Caco-2 (cell line): ENCODE results near the gene HTR6. TPM values are rescaled to one million over a fixed set of nuclear protein-coding genes. Genes with fewer than 3 reads are reported as not detected.
A peak's percentile ranks its signal among the peaks of the same experiment; 100 is the strongest.

ENCODE experiments used
- BruUV-seq: library from RNA; stranded (reverse); fragments of 400-500 nt; replicated peaks from 2 replicates; lab custom pipeline; 2021; lab: Mats Ljungman, UMichigan
- CTCF ChIA-PET: fragments of 300-600 bp; sonication (Branson Sonifier 250); formaldehyde crosslinking; loops from one replicate; lab custom pipeline; 2022; ENCODE audit warnings: antibody characterized with exemption; lab: Charles Lee
- POLR2A ChIA-PET: fragments of 300-600 bp; sonication (Branson Sonifier 250); formaldehyde crosslinking; loops from one replicate; lab custom pipeline; 2022; ENCODE audit warnings: antibody characterized with exemption; lab: Charles Lee
- DNase-seq, 2 experiments: peaks; one replicate each; pipeline versions ENCODE4 v3.0.0 to v3.0.0-alpha.2; 2020 to 2022
- H3K27me3 ChIP-seq: replicated peaks from 2 replicates; pipeline ENCODE4 v1.6.0; 2011; ENCODE audit warnings: low read length; ENCODE audit not compliant: control insufficient read depth, insufficient read depth
- H3K36me3 ChIP-seq: 2 replicates; pipeline ENCODE4 v1.5.1; 2011; ENCODE audit warnings: low read length; ENCODE audit not compliant: control insufficient read depth, insufficient read depth
- H3K4me1 ChIP-seq: fragments of 250-450 bp; sonication (Bioruptor Pico); 2 replicates; pipeline ENCODE4 v1.5.1; 2020; ENCODE audit warnings: mild to moderate bottlenecking
- H3K4me3 ChIP-seq: 2 replicates; pipeline ENCODE4 v1.5.1; 2011; ENCODE audit warnings: low read depth, mild to moderate bottlenecking, control low read depth, low read length
- H3K9me3 ChIP-seq: fragments of 250-450 bp; sonication (Bioruptor Pico); 2 replicates; pipeline ENCODE4 v1.5.1; 2020; ENCODE audit warnings: mild to moderate bottlenecking, moderate library complexity
- H3K27ac Mint-ChIP-seq: one replicate; pipeline ENCODE4 v1.8.0; 2022; ENCODE audit warnings: mixed read lengths; ENCODE audit not compliant: unreplicated experiment
- H3K27me3 Mint-ChIP-seq: one replicate; pipeline ENCODE4 v1.8.0; 2022; ENCODE audit warnings: mixed read lengths; ENCODE audit not compliant: insufficient read depth, unreplicated experiment
- H3K36me3 Mint-ChIP-seq: one replicate; pipeline ENCODE4 v1.8.0; 2022; ENCODE audit warnings: mild to moderate bottlenecking, mixed read lengths; ENCODE audit not compliant: insufficient read depth, unreplicated experiment
- H3K4me1 Mint-ChIP-seq: one replicate; pipeline ENCODE4 v1.8.0; 2022; ENCODE audit warnings: low read depth, mixed read lengths; ENCODE audit not compliant: unreplicated experiment
- H3K4me3 Mint-ChIP-seq: one replicate; pipeline ENCODE4 v1.8.0; 2022; ENCODE audit warnings: mild to moderate bottlenecking, moderate library complexity, mixed read lengths; ENCODE audit not compliant: unreplicated experiment
- H3K9me3 Mint-ChIP-seq: one replicate; pipeline ENCODE4 v1.8.0; 2022; ENCODE audit warnings: mixed read lengths; ENCODE audit not compliant: unreplicated experiment
- CTCF ChIP-seq, 2 experiments: fragments of 200-600 bp in 1 of 2; IDR thresholded peaks; 1 replicate in 1 of 2; 2 replicates in 1 of 2; pipeline versions ENCODE4 v1.5.1 to v1.8.0; 2011 to 2022; ENCODE audit warnings: antibody characterized with exemption in 1 of 2, control low read depth in 1 of 2, inconsistent platforms in 1 of 2, low read depth in 1 of 2, low read length in 1 of 2, mild to moderate bottlenecking in 1 of 2, moderate library complexity in 1 of 2; ENCODE audit not compliant: insufficient read depth in 1 of 2, severe bottlenecking in 1 of 2, unreplicated experiment in 1 of 2
- intact Hi-C: fragments of 100-400 bp; cut with micrococcal nuclease; formaldehyde crosslinking; loops from one replicate; pipeline ENCODE4 v1.10.0; 2022; ENCODE audit not compliant: unreplicated experiment
- total RNA-seq: library from RNA; stranded (reverse); gene quantifications from 2 replicates; pipeline ENCODE4 v1.2.3, GENCODE V29; 2022

HTR6 gene
- total RNA-seq, 1 experiment from 2014 or later: not detected

GRCh38 chr1:19650416-19651140 lies 14.1 kb upstream of the HTR6 start:
- no peaks in the 10 kb centered on the region for H3K27me3 Mint-ChIP-seq
- Histone ChIP-seq H3K36me3 (no peaks in the 10 kb centered on the region), H3K4me3 (no peak overlapping the region), H3K27me3 (no peaks in the 10 kb centered on the region), H3K9me3 (no peaks in the 10 kb centered on the region), H3K4me1 (no peaks in the 10 kb centered on the region)
- no peak overlapping the region for H3K27ac Mint-ChIP-seq
- intact Hi-C loops: loop anchor here (5.0 kb wide), 2 partner anchors 163 to 203 kb away; partner anchors contain the start of gene CAPZB
- no peak for DNase-seq
- no peak overlapping the region for H3K4me3 Mint-ChIP-seq
- H3K36me3 Mint-ChIP-seq: peaks cover 6% of the 10 kb centered on the region
- CTCF ChIA-PET: interaction anchor here (0.6 to 1.9 kb wide), 10 partner anchors 10 to 308 kb away, joined by 3 to 5 read pairs (median 4); no protein-coding TSS in a partner anchor
- H3K4me1 Mint-ChIP-seq: no peaks in the 10 kb centered on the region
- no TSS peak for BruUV-seq
- no peaks in the 10 kb centered on the region for H3K9me3 Mint-ChIP-seq
- no peak for TF ChIP-seq CTCF (IDR thresholded peaks at IDR 0.05; ENCODE audit: insufficient read depth in 1 of 2, low read depth in 1 of 2, low read length in 1 of 2, severe bottlenecking in 1 of 2, unreplicated experiment in 1 of 2)
- POLR2A ChIA-PET: no interaction called here

GRCh38 chr1:19651141-19651737 lies 13.4 kb upstream of the HTR6 start:
- H3K27me3 Mint-ChIP-seq: no peaks in the 10 kb centered on the region
- ChIA-PET CTCF (interaction anchor here (0.6 to 1.9 kb wide), 12 partner anchors 9 to 309 kb away, joined by 3 to 5 read pairs (median 4); a partner anchor contains a TSS), POLR2A (no interaction called here)
- no peaks in the 10 kb centered on the region for H3K9me3 ChIP-seq
- no peak overlapping the region for H3K27ac Mint-ChIP-seq
- TF ChIP-seq CTCF (IDR thresholded peaks at IDR 0.05; ENCODE audit: insufficient read depth in 1 of 2, low read depth in 1 of 2, low read length in 1 of 2, severe bottlenecking in 1 of 2, unreplicated experiment in 1 of 2): peak; percentile 42 to 59
- H3K27me3 ChIP-seq: no peaks in the 10 kb centered on the region
- intact Hi-C loops: loop anchor here (5.0 kb wide), 2 partner anchors 164 to 204 kb away; partner anchors contain the start of gene CAPZB
- H3K4me1 ChIP-seq: no peaks in the 10 kb centered on the region
- H3K4me3 Mint-ChIP-seq: no peak overlapping the region
- H3K36me3 ChIP-seq: no peaks in the 10 kb centered on the region
- no peaks in the 10 kb centered on the region for H3K4me1 Mint-ChIP-seq
- BruUV-seq: no TSS peak
- peaks cover 6% of the 10 kb centered on the region for H3K36me3 Mint-ChIP-seq
- H3K4me3 ChIP-seq: no peak overlapping the region
- DNase-seq: peak; percentile 47 to 62
- no peaks in the 10 kb centered on the region for H3K9me3 Mint-ChIP-seq

GRCh38 chr1:19654386-19654785 lies 10.3 kb upstream of the HTR6 start:
- H3K27ac Mint-ChIP-seq: no peak overlapping the region
- H3K9me3 Mint-ChIP-seq: no peaks in the 10 kb centered on the region
- CTCF ChIA-PET: interaction anchor here (0.6 to 1.8 kb wide), 15 partner anchors 8 to 602 kb away, joined by 3 to 7 read pairs (median 4); partner anchors contain the start of gene NBL1
- no TSS peak for BruUV-seq
- POLR2A ChIA-PET: interaction anchor here (0.5 kb wide), 1 partner anchor 68 kb away, joined by 5 read pairs; no protein-coding TSS in a partner anchor
- H3K36me3 Mint-ChIP-seq: no peaks in the 10 kb centered on the region
- no peak for DNase-seq
- Histone ChIP-seq H3K27me3 (no peaks in the 10 kb centered on the region), H3K4me1 (no peaks in the 10 kb centered on the region), H3K36me3 (no peaks in the 10 kb centered on the region), H3K9me3 (no peaks in the 10 kb centered on the region), H3K4me3 (no peak overlapping the region)
- H3K27me3 Mint-ChIP-seq: no peaks in the 10 kb centered on the region
- intact Hi-C loops: loop anchor here (5.0 kb wide), 2 partner anchors 167 to 207 kb away; partner anchors contain the start of gene CAPZB
- no peak overlapping the region for H3K4me3 Mint-ChIP-seq
- peaks cover 1% of the 10 kb centered on the region for H3K4me1 Mint-ChIP-seq
- no peak for TF ChIP-seq CTCF (IDR thresholded peaks at IDR 0.05; ENCODE audit: insufficient read depth in 1 of 2, low read depth in 1 of 2, low read length in 1 of 2, severe bottlenecking in 1 of 2, unreplicated experiment in 1 of 2)
